GM18858 (cell line): ENCODE data around the gene IPO11.

Source experiments
- ATAC-seq: cut with Tn5 transposase; IDR thresholded peaks from one replicate; pipeline ENCODE4 v1.9.1; 2021; ENCODE audit not compliant: unreplicated experiment

Gene IPO11

DNA sequence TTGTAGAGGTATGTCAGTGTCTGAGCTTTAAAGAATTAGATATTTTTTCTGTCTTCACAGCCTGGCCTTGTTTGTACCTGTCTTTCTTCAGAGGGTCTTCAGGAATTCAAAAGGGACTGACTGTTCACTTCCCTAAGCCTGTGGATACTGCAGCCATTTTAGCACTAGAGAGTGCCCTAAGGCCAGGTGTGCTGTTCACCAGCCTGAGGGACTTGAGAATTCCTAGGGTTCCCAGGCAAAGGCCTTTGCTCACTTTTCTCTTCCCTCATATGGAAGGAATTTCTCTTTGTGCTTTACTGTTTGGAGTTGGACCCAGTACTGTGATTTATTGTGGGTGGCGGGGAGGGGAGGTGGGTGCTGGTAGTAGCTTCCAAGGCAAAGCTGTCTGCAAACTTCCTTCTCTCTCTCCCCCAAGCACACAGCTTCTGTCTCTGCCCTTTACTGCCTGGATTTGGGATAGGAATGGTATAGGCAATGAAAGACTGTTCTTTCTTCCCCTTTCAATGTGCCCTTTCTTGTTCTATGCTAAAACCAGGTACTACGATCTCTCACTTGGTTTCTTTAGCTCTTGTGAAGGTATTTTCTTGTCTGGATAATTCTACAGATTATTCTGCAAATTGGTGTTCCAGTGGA, 156.4 kb downstream of the IPO11 start:
- ATAC-seq: no peak

DNA sequence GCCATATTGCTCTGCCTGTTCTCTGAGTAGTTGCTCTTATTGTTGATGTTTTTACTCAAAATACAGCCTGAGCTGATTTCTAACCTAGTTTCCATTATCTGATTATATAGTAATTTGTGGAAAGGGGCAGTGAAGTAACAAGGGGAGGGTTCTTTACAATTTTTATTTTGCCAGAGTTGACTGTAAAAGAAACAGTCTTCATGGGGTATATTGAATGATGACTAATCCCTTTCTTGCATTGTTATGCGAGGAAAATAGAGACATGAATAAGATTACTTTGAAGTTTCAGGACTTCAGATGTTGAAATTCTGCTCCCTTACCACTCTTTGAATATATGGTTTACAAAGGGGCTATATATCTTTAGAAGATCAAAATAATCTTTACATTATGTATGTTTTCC, 156.9 kb downstream of the IPO11 start:
- ATAC-seq: peak; percentile 52

DNA sequence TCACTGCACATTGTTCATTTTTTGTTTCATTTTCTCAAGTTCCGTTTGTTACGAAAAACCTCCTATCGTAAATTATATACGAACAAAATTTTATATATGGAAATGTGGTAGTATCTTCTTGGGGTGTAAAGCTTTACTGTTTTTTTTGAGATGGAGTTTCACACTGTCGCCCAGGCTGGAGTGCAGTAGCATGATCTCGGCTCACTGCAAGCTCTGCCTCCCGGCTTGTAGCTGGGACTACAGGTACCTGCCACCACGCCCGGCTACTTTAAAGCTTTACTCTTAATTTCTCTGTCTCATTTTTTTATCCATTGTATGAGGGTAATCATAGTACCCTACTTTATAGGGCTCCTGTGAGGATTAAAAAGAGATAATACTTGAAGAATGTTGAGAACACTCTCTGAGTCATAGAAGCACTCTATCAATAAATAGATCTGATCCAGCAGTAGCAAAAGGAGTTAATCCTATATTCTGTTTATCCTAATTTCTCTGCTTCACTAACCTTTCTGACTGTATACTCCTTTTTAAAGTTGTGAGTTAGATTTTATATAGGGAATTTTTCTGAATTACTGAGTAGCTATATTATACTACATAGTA, 160.5 kb downstream of the IPO11 start:
- ATAC-seq: no peak

- ATAC-seq: peak; percentile 56
Measured at GRCh38 chr5:62574599-62574998, 162.0 kb downstream of the IPO11 start.

GRCh38 chr5:62575066-62575465, 162.5 kb downstream of the IPO11 start:
- ATAC-seq: no peak

GRCh38 chr5:62575489-62575888, 162.9 kb downstream of the IPO11 start:
- no peak for ATAC-seq

DNA sequence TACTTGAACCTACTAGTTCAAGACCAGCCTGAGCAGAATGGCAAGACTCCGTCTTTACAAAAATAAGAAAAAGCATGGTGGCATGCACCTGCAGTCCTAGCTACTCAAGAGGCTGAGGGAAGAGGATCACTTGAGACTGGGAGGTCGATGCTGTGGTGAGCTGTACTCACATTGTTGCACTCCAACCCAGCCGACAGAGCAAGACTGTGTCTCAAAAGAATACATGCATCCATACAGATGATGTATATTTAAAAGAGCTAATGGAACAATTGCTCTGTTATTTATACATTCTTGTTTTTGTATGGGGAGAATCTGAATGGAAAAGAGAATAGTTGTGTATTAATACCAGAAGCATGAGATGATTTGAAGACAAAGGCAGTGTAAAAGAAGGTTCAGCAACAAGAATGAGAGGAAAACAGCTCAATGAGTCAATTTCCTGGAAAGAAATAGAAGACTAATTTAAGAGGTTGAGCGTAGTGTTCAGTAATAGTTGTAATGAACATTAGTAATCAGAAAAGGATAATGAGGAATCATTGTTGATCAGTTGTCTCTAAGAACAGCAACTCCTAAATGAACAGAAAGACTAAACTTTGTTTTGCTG, 164.1 kb downstream of the IPO11 start:
- no peak for ATAC-seq

GRCh38 chr5:62577488-62577887, 164.9 kb downstream of the IPO11 start:
- ATAC-seq: no peak

- peak; percentile 80 for ATAC-seq
Measured at GRCh38 chr5:62578540-62578939, 166.0 kb downstream of the IPO11 start, which contains the start of gene LRRC70. LRRC70 (plus strand) TSS chr5:62578819; CDS start chr5:62579439, 620 bp downstream.

DNA sequence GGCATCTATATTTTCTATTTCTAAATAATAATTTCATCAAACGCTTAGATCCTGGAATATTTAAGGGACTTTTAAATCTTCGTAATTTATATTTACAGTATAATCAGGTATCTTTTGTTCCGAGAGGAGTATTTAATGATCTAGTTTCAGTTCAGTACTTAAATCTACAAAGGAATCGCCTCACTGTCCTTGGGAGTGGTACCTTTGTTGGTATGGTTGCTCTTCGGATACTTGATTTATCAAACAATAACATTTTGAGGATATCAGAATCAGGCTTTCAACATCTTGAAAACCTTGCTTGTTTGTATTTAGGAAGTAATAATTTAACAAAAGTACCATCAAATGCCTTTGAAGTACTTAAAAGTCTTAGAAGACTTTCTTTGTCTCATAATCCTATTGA, 167.2 kb downstream of the IPO11 start:
- no peak for ATAC-seq

DNA sequence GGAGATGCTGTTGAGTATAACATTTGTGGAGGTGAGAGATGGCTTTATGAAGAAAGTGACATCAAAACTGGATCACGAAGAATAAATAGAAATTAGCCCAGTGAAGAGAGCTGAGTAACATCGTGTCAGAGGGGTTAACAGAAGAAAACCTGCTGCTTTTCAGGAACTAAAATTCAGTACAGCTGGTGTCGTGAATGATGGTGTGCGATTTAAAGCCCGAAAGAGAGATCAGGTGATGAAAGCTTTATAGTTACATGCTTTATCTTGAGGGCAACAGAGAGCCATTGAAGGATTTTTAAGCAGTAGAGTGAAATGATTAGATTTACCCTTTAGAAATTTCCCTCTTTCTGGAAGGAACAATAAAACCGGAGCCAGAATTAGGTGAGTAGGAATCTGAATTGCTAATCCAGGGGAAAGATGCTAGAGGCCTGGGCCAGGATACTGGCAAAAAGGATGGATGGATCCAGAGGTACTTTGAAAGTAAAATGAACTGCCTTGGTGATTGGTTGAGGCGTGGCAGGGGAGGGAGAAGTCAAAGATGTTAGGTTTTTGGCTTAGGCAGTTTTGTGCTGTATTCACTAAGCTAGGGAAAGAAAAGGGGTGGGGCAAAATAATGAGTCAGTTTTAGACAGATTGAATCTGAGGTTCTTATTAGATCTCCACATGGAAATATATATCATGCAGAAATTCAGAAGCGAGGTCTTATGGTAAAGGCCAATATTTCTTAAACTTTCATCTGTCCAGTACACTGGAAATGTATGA, 169.5 kb downstream of the IPO11 start:
- ATAC-seq: no peak

GRCh38 chr5:62584391-62584790, 171.8 kb downstream of the IPO11 start:
- ATAC-seq: no peak

DNA sequence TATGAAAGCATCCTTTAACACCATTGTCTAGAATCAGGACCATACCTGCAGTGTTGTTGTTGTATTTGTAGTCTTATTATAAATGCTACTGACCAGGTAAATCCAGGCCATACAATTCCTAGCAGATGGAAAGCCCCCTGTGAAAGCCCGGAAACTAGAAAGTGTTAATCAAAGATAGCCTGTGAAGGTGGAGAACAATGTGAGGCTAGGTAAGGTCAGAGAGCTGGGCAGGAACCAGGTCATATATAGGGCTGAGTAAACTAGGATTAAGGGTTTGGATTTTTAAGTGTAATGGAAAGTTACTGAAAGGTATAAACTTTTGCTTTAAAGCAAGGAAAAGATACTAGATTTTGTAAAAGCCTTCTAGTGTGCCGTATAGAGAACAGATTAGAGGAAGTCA, 172.7 kb downstream of the IPO11 start:
- no peak for ATAC-seq

- no peak for ATAC-seq
Measured at GRCh38 chr5:62585751-62586150, 173.2 kb downstream of the IPO11 start.

DNA sequence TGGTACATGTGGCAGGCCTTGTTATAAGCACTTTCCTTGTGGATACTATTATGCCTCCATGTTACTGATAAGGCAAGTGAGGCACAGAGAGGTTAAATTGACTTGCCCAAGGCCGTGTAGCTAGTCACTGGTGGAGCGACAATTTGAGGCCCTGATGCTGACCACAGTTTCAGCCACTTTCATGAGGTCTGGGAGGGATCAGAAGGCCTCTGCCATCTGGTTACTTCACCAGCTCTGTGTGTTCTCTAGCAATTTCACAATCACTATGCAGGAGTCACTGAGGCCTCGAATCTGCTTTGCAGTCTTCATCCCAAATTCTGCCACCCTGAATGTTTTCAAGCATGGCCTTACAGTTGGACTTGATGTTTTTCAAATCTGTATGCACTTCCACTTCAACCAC, 175.2 kb downstream of the IPO11 start:
- no peak for ATAC-seq

GRCh38 chr5:62588668-62589067, 176.1 kb downstream of the IPO11 start:
- no peak for ATAC-seq

- no peak for ATAC-seq
Measured at GRCh38 chr5:62589504-62589903, 176.9 kb downstream of the IPO11 start.

- ATAC-seq: no peak
Measured at GRCh38 chr5:62590387-62590786, 177.8 kb downstream of the IPO11 start.

- no peak for ATAC-seq
Measured at GRCh38 chr5:62592558-62592957, 180.0 kb downstream of the IPO11 start.

DNA sequence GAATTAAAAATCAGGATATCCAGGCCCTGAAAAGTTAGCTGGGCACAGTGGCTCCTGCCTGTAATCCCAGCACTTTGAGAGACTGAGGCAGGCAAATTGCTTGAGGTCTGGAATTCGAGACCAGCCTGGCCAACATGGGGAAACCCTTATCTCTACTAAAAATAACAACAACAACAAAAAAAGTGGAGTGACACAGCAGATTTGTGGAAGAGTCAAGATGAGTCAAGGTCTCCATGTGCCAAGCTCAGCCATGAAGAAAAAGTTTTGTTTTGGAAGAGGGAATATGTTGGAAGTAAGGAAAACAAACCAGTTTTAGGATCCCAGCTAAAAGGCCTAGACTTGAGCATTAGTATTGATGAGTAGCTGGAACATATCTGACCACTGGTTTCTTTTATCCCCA, 180.8 kb downstream of the IPO11 start:
- no peak for ATAC-seq

DNA sequence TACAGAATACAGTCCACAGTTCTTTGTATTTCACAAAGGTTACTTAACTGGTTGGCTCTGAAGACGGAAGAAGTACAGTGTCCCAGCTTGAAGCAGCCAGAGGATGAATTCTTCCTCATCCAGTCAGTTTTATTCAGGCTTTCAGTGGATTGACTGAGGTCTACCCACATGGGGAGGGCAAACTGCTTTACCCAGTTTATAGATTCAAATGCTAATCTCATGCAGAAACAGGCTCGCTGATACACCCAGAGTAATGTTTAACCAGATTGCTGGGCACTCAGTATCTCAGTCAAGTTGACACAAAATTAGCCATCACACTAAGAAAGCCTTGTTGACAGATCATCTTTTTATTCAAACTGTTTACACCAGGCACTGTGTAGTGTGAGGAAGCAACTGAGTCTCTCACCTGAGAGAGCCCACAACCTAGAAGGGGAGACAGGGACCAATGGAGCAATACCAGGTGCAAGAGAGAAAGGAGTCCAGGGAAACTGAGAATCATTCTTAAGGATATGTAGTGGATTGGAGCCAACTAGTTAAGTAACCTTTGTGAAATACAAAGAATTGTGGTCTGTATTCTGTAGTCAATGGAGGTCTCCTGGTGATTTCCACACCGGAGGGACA, 181.9 kb downstream of the IPO11 start:
- no peak for ATAC-seq
